Activated naive CD8-positive, alpha-beta T cell treated with anti-CD3 and anti-CD28 coated beads, Interleukin-2, amount 10 ng/mL, durations not matched to agents 7 days and 5 days (primary cell): ENCODE data around the gene TRIO. TPM values are rescaled to one million over a fixed set of nuclear protein-coding genes. Genes with fewer than 3 reads are reported as not detected.

ENCODE experiments used
- ATAC-seq: fragments of 150-1000 bp; cut with Tn5 transposase; one replicate; pipeline ENCODE4 v1.10.0; 2021; ENCODE audit warnings: low read depth, moderate library complexity
- POLR2A ChIA-PET: fragments of 350-600 bp; sonication (Branson Sonifier 250); formaldehyde crosslinking; loops from one replicate; lab custom pipeline; 2021; ENCODE audit warnings: antibody characterized with exemption; lab: Charles Lee
- DNase-seq: peaks from one replicate; pipeline ENCODE4 v3.0.0; 2021
- H3K27ac Mint-ChIP-seq: one replicate; pipeline ENCODE4 v1.8.0; 2022; ENCODE audit warnings: mild to moderate bottlenecking, mixed read lengths
- H3K27me3 Mint-ChIP-seq: one replicate; pipeline ENCODE4 v1.8.0; 2022; ENCODE audit warnings: mild to moderate bottlenecking, moderate library complexity, mixed read lengths
- H3K36me3 Mint-ChIP-seq: one replicate; pipeline ENCODE4 v1.8.0; 2021; ENCODE audit warnings: mild to moderate bottlenecking, mixed read lengths
- H3K4me1 Mint-ChIP-seq: one replicate; pipeline ENCODE4 v1.8.0; 2021; ENCODE audit warnings: mixed read lengths
- H3K4me3 Mint-ChIP-seq: one replicate; pipeline ENCODE4 v1.8.0; 2022; ENCODE audit warnings: mild to moderate bottlenecking, moderate library complexity, mixed read lengths
- H3K9me3 Mint-ChIP-seq: one replicate; pipeline ENCODE4 v1.8.0; 2021; ENCODE audit warnings: mixed read lengths
- total RNA-seq, 2 experiments: library from RNA; stranded (reverse); gene quantifications; one replicate each; pipeline ENCODE4 v1.2.3, GENCODE V29; 2021

The TRIO gene
- total RNA-seq, 2 experiments from 2014 or later = 7.7 to 7.9 TPM

GRCh38 chr5:14210729-14211128 is 67.6 kb downstream of the TRIO start:
- Mint-ChIP-seq H3K27ac (no peak overlapping the region), H3K27me3 (peaks cover 48% of the 10 kb centered on the region), H3K9me3 (no peaks in the 10 kb centered on the region), H3K36me3 (no peaks in the 10 kb centered on the region), H3K4me1 (peaks cover 7% of the 10 kb centered on the region), H3K4me3 (no peak overlapping the region)
- DNase-seq = no peak
- POLR2A ChIA-PET = no interaction called here
- no peak for ATAC-seq

GRCh38 chr5:14211818-14212803 is 69.0 kb downstream of the TRIO start:
- Mint-ChIP-seq H3K9me3 (no peaks in the 10 kb centered on the region), H3K27me3 (peaks cover 56% of the 10 kb centered on the region), H3K36me3 (no peaks in the 10 kb centered on the region), H3K4me1 (peaks cover 5% of the 10 kb centered on the region), H3K4me3 (no peak overlapping the region), H3K27ac (no peak overlapping the region)
- ATAC-seq = no peak
- POLR2A ChIA-PET = no interaction called here
- DNase-seq = no peak

- POLR2A ChIA-PET = no interaction called here
- H3K4me3 Mint-ChIP-seq = no peak overlapping the region
- no peak overlapping the region for H3K27ac Mint-ChIP-seq
- H3K36me3 Mint-ChIP-seq = no peaks in the 10 kb centered on the region
- no peak for ATAC-seq
- peaks cover 5% of the 10 kb centered on the region for H3K4me1 Mint-ChIP-seq
- no peaks in the 10 kb centered on the region for H3K9me3 Mint-ChIP-seq
- H3K27me3 Mint-ChIP-seq = peaks cover 56% of the 10 kb centered on the region
- no peak for DNase-seq
Observed at GRCh38 chr5:14212838-14213237, 69.7 kb downstream of the TRIO start.

GRCh38 chr5:14213253-14213652 is 70.1 kb downstream of the TRIO start:
- Mint-ChIP-seq H3K27ac (no peak overlapping the region), H3K27me3 (peaks cover 58% of the 10 kb centered on the region), H3K4me3 (no peak overlapping the region), H3K9me3 (no peaks in the 10 kb centered on the region), H3K36me3 (no peaks in the 10 kb centered on the region), H3K4me1 (peaks cover 2% of the 10 kb centered on the region)
- POLR2A ChIA-PET = no interaction called here
- ATAC-seq = no peak
- no peak for DNase-seq

- Mint-ChIP-seq H3K27ac (no peak overlapping the region), H3K4me1 (no peaks in the 10 kb centered on the region), H3K36me3 (no peaks in the 10 kb centered on the region), H3K4me3 (no peak overlapping the region), H3K9me3 (no peaks in the 10 kb centered on the region), H3K27me3 (peaks cover 60% of the 10 kb centered on the region)
- DNase-seq = no peak
- ATAC-seq = no peak
- POLR2A ChIA-PET = no interaction called here
Observed at GRCh38 chr5:14213813-14214585, 70.9 kb downstream of the TRIO start.

- no peaks in the 10 kb centered on the region for H3K9me3 Mint-ChIP-seq
- POLR2A ChIA-PET = no interaction called here
- H3K4me1 Mint-ChIP-seq = no peaks in the 10 kb centered on the region
- H3K36me3 Mint-ChIP-seq = no peaks in the 10 kb centered on the region
- ATAC-seq = no peak
- DNase-seq = no peak
- H3K27ac Mint-ChIP-seq = no peak overlapping the region
- no peak overlapping the region for H3K4me3 Mint-ChIP-seq
- peaks cover 51% of the 10 kb centered on the region for H3K27me3 Mint-ChIP-seq
Observed at GRCh38 chr5:14215901-14216300, 72.8 kb downstream of the TRIO start.

GRCh38 chr5:14216372-14216771 is 73.2 kb downstream of the TRIO start:
- ATAC-seq = no peak
- no peak overlapping the region for H3K4me3 Mint-ChIP-seq
- H3K27me3 Mint-ChIP-seq = peaks cover 54% of the 10 kb centered on the region
- no peaks in the 10 kb centered on the region for H3K9me3 Mint-ChIP-seq
- H3K27ac Mint-ChIP-seq = no peak overlapping the region
- no peaks in the 10 kb centered on the region for H3K4me1 Mint-ChIP-seq
- POLR2A ChIA-PET = no interaction called here
- no peaks in the 10 kb centered on the region for H3K36me3 Mint-ChIP-seq
- no peak for DNase-seq

- Mint-ChIP-seq H3K27me3 (peaks cover 55% of the 10 kb centered on the region), H3K36me3 (no peaks in the 10 kb centered on the region), H3K4me1 (no peaks in the 10 kb centered on the region), H3K4me3 (no peak overlapping the region), H3K27ac (no peak overlapping the region), H3K9me3 (no peaks in the 10 kb centered on the region)
- ATAC-seq (no peak), DNase-seq (no peak)
- POLR2A ChIA-PET = no interaction called here
Observed at GRCh38 chr5:14216902-14217301, 73.8 kb downstream of the TRIO start.

GRCh38 chr5:14217587-14217986 is 74.4 kb downstream of the TRIO start:
- peaks cover 51% of the 10 kb centered on the region for H3K27me3 Mint-ChIP-seq

GRCh38 chr5:14218011-14218410 is 74.9 kb downstream of the TRIO start:
- H3K27ac Mint-ChIP-seq = no peak overlapping the region
- DNase-seq (no peak), ATAC-seq (no peak)
- H3K27me3 Mint-ChIP-seq = peaks cover 52% of the 10 kb centered on the region
- no peaks in the 10 kb centered on the region for H3K36me3 Mint-ChIP-seq
- H3K9me3 Mint-ChIP-seq = no peaks in the 10 kb centered on the region
- POLR2A ChIA-PET = no interaction called here
- peaks cover 6% of the 10 kb centered on the region for H3K4me1 Mint-ChIP-seq
- H3K4me3 Mint-ChIP-seq = no peak overlapping the region

More at GRCh38 chr5:14217587-14217986, 74.4 kb downstream of the TRIO start:
- Mint-ChIP-seq H3K4me1 (peaks cover 2% of the 10 kb centered on the region), H3K4me3 (no peak overlapping the region), H3K36me3 (no peaks in the 10 kb centered on the region), H3K9me3 (no peaks in the 10 kb centered on the region), H3K27ac (no peak overlapping the region)
- no peak for DNase-seq
- ATAC-seq = no peak
- POLR2A ChIA-PET = no interaction called here

- H3K9me3 Mint-ChIP-seq = no peaks in the 10 kb centered on the region
- no peak for ATAC-seq
- peaks cover 52% of the 10 kb centered on the region for H3K27me3 Mint-ChIP-seq
- no peak overlapping the region for H3K27ac Mint-ChIP-seq
- no peak for DNase-seq
- POLR2A ChIA-PET = no interaction called here
- H3K4me3 Mint-ChIP-seq = no peak overlapping the region
- peaks cover 11% of the 10 kb centered on the region for H3K4me1 Mint-ChIP-seq
- H3K36me3 Mint-ChIP-seq = no peaks in the 10 kb centered on the region
Observed at GRCh38 chr5:14218480-14218879, 75.3 kb downstream of the TRIO start.

- POLR2A ChIA-PET = no interaction called here
- Mint-ChIP-seq H3K36me3 (no peaks in the 10 kb centered on the region), H3K27me3 (peaks cover 48% of the 10 kb centered on the region), H3K27ac (no peak overlapping the region), H3K4me3 (no peak overlapping the region), H3K4me1 (peaks cover 14% of the 10 kb centered on the region), H3K9me3 (no peaks in the 10 kb centered on the region)
- ATAC-seq (no peak), DNase-seq (no peak)
Observed at GRCh38 chr5:14218897-14219573, 75.9 kb downstream of the TRIO start.

- H3K27ac Mint-ChIP-seq = no peak overlapping the region
- ATAC-seq (no peak), DNase-seq (no peak)
- peaks cover 47% of the 10 kb centered on the region for H3K27me3 Mint-ChIP-seq
- POLR2A ChIA-PET = no interaction called here
- no peak overlapping the region for H3K4me3 Mint-ChIP-seq
- no peaks in the 10 kb centered on the region for H3K9me3 Mint-ChIP-seq
- peaks cover 14% of the 10 kb centered on the region for H3K4me1 Mint-ChIP-seq
- H3K36me3 Mint-ChIP-seq = no peaks in the 10 kb centered on the region
Observed at GRCh38 chr5:14219800-14220512, 76.8 kb downstream of the TRIO start.
